CD4-positive, alpha-beta T cell treated with Interleukin-10 for 1 hour (primary cell): ENCODE results near the gene ENPP1.
"Not testable (repeated sequence)": the region's sequence is repeated elsewhere in the genome, so short reads cannot be mapped to it uniquely, and the experiment has no call there.

Experiments used
- DNase-seq: peaks from one replicate; pipeline ENCODE4 v3.0.0-alpha.2; 2020

The ENPP1 gene

GRCh38 chr6:131832363-131832762 is 24.5 kb downstream of the ENPP1 start:
- no peak for DNase-seq

- no peak for DNase-seq
These were observed 30.2 kb downstream of the ENPP1 start for GRCh38 chr6:131838051-131838450.

DNA sequence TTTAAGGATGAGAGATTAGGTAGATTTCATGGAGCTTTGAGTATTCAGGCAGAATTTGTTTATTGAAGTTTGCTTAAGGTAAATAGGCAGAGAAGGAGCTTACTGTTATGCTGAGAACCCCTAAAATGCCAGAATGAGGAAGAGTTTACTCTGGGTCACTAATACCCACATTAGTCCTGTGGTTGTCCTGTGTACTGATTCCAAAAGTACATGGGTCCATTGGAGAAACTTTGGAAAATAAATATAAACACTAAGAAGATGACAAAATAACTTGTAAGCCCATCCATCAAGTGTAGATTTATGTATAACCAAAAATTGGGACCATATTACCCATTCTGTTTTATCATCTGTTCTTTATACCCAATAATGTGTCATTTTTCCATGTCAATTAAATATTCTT is 31.6 kb downstream of the ENPP1 start:
- DNase-seq, result no peak

DNA sequence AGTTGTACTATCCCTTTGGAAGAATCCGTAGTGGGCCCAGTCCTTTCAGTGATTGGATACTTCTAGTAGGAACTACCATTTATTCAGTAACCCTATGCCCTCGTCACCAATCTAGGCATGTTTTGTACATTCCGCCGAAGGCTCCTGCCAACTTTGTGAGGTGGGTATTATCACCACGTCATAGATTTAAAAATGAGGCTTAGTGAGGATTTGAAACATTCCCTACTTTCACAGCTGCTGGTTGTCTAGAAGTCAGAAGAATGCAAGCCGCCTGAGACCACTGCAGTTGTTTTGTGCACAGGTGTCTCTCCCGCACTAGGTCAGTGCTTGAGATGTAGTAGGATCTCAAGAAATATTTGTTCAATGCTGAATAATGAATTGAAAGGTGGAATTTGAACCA is 32.6 kb downstream of the ENPP1 start:
- DNase-seq, result no peak

GRCh38 chr6:131840936-131841583 is 33.2 kb downstream of the ENPP1 start:
- DNase-seq, result no peak

DNA sequence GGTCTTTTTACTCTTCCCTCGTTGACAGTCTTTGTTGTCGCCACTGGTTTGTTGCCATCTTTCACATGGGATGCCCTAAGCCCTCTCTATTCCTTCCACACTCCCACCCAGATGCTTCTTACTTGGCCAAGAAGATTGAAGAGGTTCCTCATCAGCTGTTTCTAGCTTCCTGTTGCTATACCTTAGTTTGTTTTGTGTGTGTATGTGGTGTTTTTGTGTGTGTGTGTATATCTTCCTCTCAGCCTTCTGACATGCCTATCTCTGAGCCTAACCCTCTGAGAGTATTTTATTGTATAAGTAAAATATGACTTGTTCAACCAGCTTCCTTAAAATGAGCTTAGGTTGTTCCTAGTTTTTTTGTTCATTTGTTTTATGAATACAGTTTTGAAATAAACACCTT is 35.9 kb downstream of the ENPP1 start:
- DNase-seq, result no peak

DNA sequence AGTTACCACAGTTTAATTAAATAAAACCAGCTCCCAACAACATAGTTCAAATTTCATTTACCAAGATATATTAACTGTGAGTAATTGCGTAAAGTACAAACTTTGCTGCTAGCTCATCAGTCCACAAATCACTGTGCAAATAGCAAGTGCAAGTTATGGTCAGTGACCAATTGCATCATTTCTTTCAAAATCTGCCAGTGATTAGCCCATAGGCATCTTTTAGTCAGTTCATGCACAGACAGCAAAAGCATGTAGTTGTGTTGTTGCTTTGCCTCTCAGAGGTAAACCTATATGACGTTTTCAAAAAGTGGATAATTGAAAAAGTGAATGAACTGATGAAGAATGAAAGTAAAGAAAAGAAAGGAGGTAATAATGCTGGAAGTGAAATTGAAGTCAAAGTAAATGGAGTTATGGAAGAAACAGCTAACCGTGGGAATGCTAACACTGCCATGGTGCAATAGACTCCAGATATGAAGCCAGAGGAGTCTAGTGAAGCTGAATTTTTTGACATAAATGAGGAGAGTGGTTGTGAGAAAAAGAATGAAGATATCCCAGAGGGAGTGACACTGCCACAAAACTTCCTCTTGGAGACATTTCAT is 36.5 kb downstream of the ENPP1 start:
- no peak for DNase-seq

GRCh38 chr6:131846023-131846663 is 38.3 kb downstream of the ENPP1 start:
- no peak for DNase-seq

DNA sequence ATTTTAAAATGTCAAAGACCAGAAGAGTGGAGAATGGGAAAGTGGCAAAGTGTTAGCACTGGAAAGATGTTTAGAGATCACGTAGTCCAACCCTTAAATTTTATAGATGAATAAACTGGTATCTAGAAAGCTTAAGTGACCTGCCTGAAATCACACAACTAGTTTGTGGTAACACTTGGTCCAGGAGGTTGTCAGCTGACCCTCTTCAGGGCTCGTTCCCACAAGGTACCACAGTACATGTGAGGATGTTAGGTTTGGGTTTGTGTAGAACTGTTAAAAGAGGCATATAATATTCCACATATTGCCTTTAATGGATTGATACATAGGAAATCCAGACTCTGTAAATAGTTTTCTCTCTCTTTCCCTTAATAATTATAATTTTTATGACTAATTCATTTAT is 39.1 kb downstream of the ENPP1 start:
- no peak for DNase-seq

DNA sequence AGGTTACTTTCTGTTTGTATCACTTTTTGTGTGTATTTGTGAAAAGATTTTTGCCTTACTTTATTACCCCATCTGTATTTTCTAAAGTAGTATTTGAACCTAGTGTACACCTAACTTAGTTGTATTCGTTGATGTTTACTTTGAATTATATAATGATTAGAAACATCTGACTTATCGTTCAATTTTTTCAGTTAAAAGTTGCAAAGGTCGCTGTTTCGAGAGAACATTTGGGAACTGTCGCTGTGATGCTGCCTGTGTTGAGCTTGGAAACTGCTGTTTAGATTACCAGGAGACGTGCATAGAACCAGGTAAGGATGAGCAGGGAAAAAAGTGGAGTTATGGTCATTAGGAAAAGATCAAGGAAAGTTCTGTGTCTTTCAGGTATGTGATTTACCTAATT is 42.0 kb downstream of the ENPP1 start:
- no peak for DNase-seq

DNA sequence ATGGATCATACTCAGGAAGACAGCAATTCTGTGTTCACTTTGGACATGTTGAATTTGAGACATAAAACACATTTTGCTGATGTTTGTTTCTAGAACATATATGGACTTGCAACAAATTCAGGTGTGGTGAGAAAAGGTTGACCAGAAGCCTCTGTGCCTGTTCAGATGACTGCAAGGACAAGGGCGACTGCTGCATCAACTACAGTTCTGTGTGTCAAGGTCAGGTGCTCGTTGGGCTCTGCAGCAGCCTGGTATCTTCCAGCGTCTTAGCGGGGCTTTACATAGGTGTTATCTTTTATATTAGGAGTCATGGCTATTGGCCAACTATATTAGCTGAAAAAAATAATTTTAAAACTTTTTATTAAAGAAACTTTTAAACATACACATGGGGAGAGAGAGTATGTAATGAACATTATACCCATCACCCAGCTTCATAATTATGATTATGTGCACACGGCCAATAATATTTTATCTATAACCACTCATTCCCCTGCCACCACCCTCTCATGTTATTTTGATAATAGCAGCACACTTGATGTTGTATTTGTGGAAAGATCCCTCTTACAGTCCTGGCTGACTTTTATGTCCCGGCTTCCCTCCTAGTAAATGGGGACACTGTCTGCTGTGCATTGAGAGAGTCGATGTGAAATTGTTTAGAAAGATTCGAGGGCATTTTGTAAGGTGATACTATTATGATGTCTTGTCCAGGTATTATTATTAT is 43.4 kb downstream of the ENPP1 start:
- DNase-seq, result no peak

- no peak for DNase-seq
These were observed 44.4 kb downstream of the ENPP1 start for GRCh38 chr6:131852200-131852599.

GRCh38 chr6:131854803-131855202 is 47.0 kb downstream of the ENPP1 start:
- DNase-seq, result no peak

- DNase-seq, result no peak
These were observed 51.1 kb downstream of the ENPP1 start for GRCh38 chr6:131858765-131859415.

DNA sequence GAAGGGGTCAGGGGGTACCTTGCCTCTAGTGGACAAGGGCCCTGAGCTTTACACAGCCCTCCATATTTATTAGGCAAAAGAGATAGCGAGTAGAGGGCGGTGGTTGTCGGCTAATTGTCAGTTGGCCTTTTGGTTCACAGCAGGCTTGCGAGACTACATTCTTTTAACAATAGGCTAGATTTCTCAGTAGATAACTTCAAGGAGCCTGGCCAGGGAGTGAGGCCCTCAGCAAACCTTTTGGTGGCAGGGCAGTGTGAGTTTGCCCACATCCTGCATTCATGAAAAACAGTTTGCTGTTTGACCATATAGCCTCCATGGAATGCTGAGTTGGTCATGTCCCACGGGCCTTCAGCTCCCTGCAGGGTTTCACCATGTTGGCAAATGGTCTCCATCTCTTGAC is 51.8 kb downstream of the ENPP1 start:
- not testable (repeated sequence) for DNase-seq

- DNase-seq, result no peak
These were observed 53.6 kb downstream of the ENPP1 start for GRCh38 chr6:131861381-131861780.

GRCh38 chr6:131862476-131862875 is 54.7 kb downstream of the ENPP1 start:
- no peak for DNase-seq

DNA sequence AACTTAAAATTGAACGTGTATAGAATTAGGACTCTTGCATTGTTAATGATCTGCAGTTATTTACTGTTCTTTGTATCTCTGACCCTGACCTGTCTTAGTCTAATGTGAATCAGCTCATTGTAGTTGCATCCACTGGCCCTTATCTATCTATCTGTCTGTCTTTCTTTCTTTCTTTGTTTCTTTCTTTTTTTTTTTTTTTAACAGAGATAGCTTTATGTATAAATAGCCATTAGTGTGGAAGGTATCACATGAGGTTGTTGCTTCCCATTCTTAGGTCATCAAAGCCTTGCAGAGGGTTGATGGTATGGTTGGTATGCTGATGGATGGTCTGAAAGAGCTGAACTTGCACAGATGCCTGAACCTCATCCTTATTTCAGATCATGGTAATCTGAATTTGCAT is 59.9 kb downstream of the ENPP1 start:
- DNase-seq, result no peak

DNA sequence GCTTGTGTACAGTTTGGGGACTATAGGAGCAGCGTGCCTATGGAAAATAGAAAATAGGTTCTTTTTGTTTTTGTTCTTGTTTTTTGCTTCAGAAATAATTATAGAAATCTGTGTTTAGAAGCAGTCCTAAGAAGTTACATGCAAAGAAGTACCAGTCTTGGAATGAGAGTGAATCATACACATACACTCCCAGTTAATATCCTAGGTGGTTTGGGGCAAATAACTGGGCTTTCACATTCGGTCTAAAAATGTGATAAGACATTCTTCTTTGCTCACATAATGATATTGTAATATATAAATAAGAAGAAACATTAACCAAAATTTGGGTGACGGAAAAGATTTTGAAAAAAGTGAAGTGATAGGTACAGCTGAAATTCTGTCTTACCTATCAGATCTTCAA is 61.0 kb downstream of the ENPP1 start:
- no peak for DNase-seq

- no peak for DNase-seq
These were observed 67.8 kb downstream of the ENPP1 start for GRCh38 chr6:131875647-131876046.

- DNase-seq, result no peak
These were observed 68.7 kb downstream of the ENPP1 start for GRCh38 chr6:131876545-131876944.

DNA sequence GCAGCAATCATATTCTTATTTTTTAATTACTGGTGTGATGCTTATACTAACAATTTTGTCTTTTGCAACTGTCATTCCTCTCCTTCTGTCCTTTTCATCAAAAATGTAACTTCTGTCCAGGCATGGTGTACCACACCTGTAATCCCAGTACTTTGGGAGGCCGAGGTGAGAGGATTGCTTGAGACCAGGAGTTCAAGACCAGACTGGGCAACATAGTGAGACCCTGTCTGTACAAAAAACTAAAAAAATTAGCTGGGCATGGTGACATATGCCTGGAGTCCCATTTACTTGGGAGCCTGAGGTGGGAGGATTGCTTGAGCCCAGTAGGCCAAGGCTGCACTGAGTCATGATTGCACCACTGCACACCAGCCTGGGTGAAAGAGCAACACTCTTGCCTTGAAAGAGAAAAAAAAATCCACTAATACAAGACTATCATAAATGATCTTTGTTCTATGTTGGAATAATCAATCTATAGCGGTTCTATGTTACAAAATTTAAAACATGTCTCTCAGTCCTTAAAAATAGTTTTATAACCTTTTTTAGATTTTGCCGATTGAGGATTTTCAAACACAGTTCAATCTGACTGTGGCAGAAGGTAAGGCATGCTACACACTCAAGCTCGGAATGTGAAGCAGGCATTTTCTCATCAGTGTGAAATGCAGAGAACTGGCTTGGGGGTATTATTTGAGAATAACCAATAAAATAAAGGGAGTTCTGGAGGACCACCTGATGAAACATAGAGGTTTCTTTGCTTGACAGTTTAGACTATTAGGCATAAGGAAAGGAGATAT is 70.4 kb downstream of the ENPP1 start:
- no peak for DNase-seq

GRCh38 chr6:131883016-131883415 is 75.2 kb downstream of the ENPP1 start:
- DNase-seq, result no peak
